ENCODE measurements around the gene LDLRAP1.

DNA sequence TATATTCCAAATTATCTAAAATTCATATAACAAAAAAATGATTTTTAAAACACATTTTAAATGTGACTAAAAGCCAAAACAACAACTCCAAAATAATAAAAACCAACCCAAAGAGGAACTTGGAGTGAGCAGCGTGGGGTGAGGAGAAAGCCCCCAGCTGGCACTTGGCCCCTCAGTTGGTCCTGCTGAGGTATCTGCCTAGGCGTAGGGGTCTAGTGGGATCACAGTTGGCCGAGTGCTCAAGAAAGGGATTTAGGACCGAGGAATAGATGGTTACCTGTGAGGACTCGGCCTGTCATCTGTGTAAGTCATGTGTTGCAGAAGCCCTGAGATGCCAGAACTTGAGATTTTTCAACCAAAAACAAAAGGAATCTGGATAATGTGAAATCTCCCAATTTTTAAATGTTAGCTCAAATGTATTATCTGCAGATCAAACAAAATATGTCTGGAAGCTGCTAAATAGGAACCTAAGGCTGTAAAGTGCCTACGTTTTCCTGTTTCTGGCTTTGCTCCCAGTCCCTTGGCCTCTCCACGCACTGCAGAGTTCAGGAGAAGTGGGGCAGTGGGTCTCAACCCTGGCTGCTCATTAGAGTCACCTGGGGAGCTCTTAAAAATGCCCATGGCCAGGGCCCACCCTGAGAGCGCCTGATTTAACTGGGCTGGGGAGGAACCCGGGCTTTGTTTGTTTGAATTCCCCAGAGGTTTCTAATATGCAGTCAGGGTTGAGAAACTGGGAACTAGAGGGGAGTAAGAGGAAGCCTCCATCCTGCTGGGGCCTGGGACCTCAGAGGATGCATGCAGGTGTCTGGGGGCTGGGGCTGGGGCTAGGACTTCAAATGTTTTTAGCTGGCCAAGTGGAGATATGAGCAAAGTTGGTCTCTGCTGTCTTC is 38.5 kb upstream of the LDLRAP1 start:
- TF ChIP-seq, protein P1, sequence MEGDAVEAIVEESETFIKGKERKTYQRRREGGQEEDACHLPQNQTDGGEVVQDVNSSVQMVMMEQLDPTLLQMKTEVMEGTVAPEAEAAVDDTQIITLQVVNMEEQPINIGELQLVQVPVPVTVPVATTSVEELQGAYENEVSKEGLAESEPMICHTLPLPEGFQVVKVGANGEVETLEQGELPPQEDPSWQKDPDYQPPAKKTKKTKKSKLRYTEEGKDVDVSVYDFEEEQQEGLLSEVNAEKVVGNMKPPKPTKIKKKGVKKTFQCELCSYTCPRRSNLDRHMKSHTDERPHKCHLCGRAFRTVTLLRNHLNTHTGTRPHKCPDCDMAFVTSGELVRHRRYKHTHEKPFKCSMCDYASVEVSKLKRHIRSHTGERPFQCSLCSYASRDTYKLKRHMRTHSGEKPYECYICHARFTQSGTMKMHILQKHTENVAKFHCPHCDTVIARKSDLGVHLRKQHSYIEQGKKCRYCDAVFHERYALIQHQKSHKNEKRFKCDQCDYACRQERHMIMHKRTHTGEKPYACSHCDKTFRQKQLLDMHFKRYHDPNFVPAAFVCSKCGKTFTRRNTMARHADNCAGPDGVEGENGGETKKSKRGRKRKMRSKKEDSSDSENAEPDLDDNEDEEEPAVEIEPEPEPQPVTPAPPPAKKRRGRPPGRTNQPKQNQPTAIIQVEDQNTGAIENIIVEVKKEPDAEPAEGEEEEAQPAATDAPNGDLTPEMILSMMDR (IDR thresholded peaks at IDR 0.05; ENCODE audit: low read length): no peak
- no peak for TF ChIP-seq EZH2 (IDR thresholded peaks at IDR 0.05; ENCODE audit: borderline replicate concordance, low read length)
